HCT116 (cell line): Measurements from ENCODE around the gene PEBP1.

Source experiments
- CTCF ChIP-seq, 3 experiments: fragments of 200-600 bp in 1 of 3; sonication (generic) in 1 of 3; IDR thresholded peaks in 2 of 3; conservative IDR thresholded peaks in 1 of 3; 2 replicates each; pipeline ENCODE4 v1.5.1; 2012 to 2017; ENCODE audit warnings: low read depth in 2 of 3, low read length in 2 of 3, antibody characterized with exemption in 1 of 3, borderline replicate concordance in 1 of 3, control low read depth in 1 of 3, mild to moderate bottlenecking in 1 of 3, mixed read lengths in 1 of 3, mixed run types in 1 of 3, moderate library complexity in 1 of 3; ENCODE audit not compliant: insufficient read depth in 1 of 3
- EZH2 ChIP-seq: fragments of 200-600 bp; sonication (generic); IDR thresholded peaks from 2 replicates; pipeline ENCODE4 v1.6.1; 2017; ENCODE audit warnings: antibody characterized with exemption, mixed run types
- POLR2A ChIP-seq: IDR thresholded peaks from 2 replicates; pipeline ENCODE4 v1.7.0; 2011; ENCODE audit warnings: borderline replicate concordance; ENCODE audit not compliant: insufficient read depth, insufficient read length; ENCODE audit errors: extremely low read depth
- POLR2AphosphoS5 ChIP-seq: IDR thresholded peaks from 2 replicates; pipeline ENCODE4 v1.6.1; 2011; ENCODE audit warnings: mild to moderate bottlenecking, low read depth, low read length, moderate library complexity

- TF ChIP-seq EZH2 (no peak), POLR2A (no peak), CTCF (IDR thresholded peaks at IDR 0.05 in 2 of 3, conservative IDR thresholded peaks at IDR 0.05 in 1 of 3; ENCODE audit: borderline replicate concordance in 1 of 3, insufficient read depth in 1 of 3, low read depth in 2 of 3, low read length in 2 of 3) (no peak), POLR2AphosphoS5 (no peak)
These were observed 58.0 kb downstream of the PEBP1 start for GRCh38 chr12:118193958-118194357.
